SK-N-SH (cell line): Measurements from ENCODE around the gene MTMR1. TPM values are rescaled to one million over a fixed set of nuclear protein-coding genes. Genes with fewer than 3 reads are reported as not detected.

ENCODE experiments used
- CTCF ChIA-PET: fragments of 300-600, 350-600 bp; formaldehyde crosslinking; extraction: SDS; loops from one replicate; lab custom pipeline; 2021; lab: Yijun Ruan, JAX
- POLR2A ChIA-PET: fragments of 350-600 bp; sonication (Branson Sonifier 250); formaldehyde crosslinking; extraction: SDS; loops from one replicate; lab custom pipeline; 2020; ENCODE audit warnings: antibody characterized with exemption, inconsistent platforms; lab: Yijun Ruan, JAX
- DNase-seq: peaks from one replicate; pipeline ENCODE4 v3.0.0; 2012
- H2AFZ ChIP-seq: fragments of 200-600 bp; sonication (generic); 2 replicates; pipeline ENCODE4 v1.8.1; 2016; ENCODE audit warnings: antibody characterized with exemption, mild to moderate bottlenecking, low read depth
- H3F3A ChIP-seq: fragments of 200-600 bp; sonication (generic); replicated peaks from 2 replicates; pipeline ENCODE3; 2016; ENCODE audit warnings: antibody characterized with exemption, mild to moderate bottlenecking; ENCODE audit not compliant: insufficient read depth
- H3K27ac ChIP-seq, 2 experiments: fragments of 200-500 bp in 1 of 2; fragments of 200-600 bp in 1 of 2; sonication (Bioruptor generic) in 1 of 2; sonication (generic), shearing (Covaris generic) in 1 of 2; 2 replicates each; pipeline versions ENCODE4 v1.5.1 to v1.6.1; 2014 to 2016; ENCODE audit warnings: low read depth in 2 of 2, inconsistent platforms in 1 of 2, low read length in 1 of 2, mild to moderate bottlenecking in 1 of 2, mixed read lengths in 1 of 2
- H3K27me3 ChIP-seq: fragments of 200-600 bp; sonication (generic), shearing (Covaris generic); 2 replicates; pipeline ENCODE4 v1.6.1; 2016; ENCODE audit warnings: mixed run types; ENCODE audit not compliant: insufficient read depth
- H3K36me3 ChIP-seq, 2 experiments: fragments of 200-500 bp in 1 of 2; fragments of 200-600 bp in 1 of 2; sonication (Bioruptor generic) in 1 of 2; sonication (generic) in 1 of 2; replicated peaks in 1 of 2; 2 replicates each; pipeline versions ENCODE3 to v1.5.1; 2014 to 2016; ENCODE audit warnings: low read length in 1 of 2, mild to moderate bottlenecking in 1 of 2; ENCODE audit not compliant: insufficient read depth in 2 of 2, control insufficient read depth in 1 of 2
- H3K4me1 ChIP-seq, 2 experiments: fragments of 200-500 bp in 1 of 2; fragments of 200-600 bp in 1 of 2; sonication (Bioruptor generic) in 1 of 2; sonication (generic), shearing (Covaris generic) in 1 of 2; 2 replicates each; pipeline versions ENCODE4 v1.5.1 to v1.6.1; 2014 to 2016; ENCODE audit warnings: low read depth in 1 of 2, low read length in 1 of 2, mixed run types in 1 of 2; ENCODE audit not compliant: insufficient read depth in 2 of 2, control insufficient read depth in 1 of 2
- H3K4me2 ChIP-seq: fragments of 200-600 bp; sonication (generic), shearing (Covaris generic); 2 replicates; pipeline ENCODE4 v1.6.1; 2017; ENCODE audit warnings: mixed run types
- H3K4me3 ChIP-seq, 2 experiments: fragments of 200-500 bp in 1 of 2; fragments of 200-600 bp in 1 of 2; sonication (Bioruptor generic) in 1 of 2; sonication (generic), shearing (Covaris generic) in 1 of 2; 2 replicates each; pipeline versions ENCODE4 v1.5.1 to v1.8.1; 2014 to 2016; ENCODE audit warnings: low read depth in 2 of 2, inconsistent platforms in 1 of 2, low read length in 1 of 2, mild to moderate bottlenecking in 1 of 2, mixed read lengths in 1 of 2, moderate library complexity in 1 of 2
- H3K79me2 ChIP-seq: fragments of 200-600 bp; sonication (generic); 2 replicates; pipeline ENCODE4 v1.8.1; 2017; ENCODE audit warnings: mild to moderate bottlenecking; ENCODE audit not compliant: insufficient read depth
- H3K9ac ChIP-seq: fragments of 200-600 bp; sonication (generic); 2 replicates; pipeline ENCODE4 v1.6.1; 2017; ENCODE audit warnings: mixed run types
- H3K9me2 ChIP-seq: fragments of 200-600 bp; sonication (generic); 2 replicates; pipeline ENCODE4 v1.6.1; 2017; ENCODE audit warnings: mixed run types
- H3K9me3 ChIP-seq: fragments of 200-600 bp; sonication (generic); 2 replicates; pipeline ENCODE4 v1.6.1; 2017; ENCODE audit warnings: mixed run types, mild to moderate bottlenecking, moderate library complexity
- H4K20me1 ChIP-seq: fragments of 200-600 bp; sonication (generic); 2 replicates; pipeline ENCODE4 v1.6.1; 2017; ENCODE audit warnings: mild to moderate bottlenecking, mixed run types; ENCODE audit not compliant: insufficient read depth
- CHD2 ChIP-seq: fragments of 150-350 bp; IDR thresholded peaks from 2 replicates; pipeline ENCODE4 v1.6.1; 2018; ENCODE audit warnings: low read length; ENCODE audit not compliant: partially characterized antibody
- ELF1 ChIP-seq: IDR thresholded peaks from 2 replicates; pipeline ENCODE4 v1.4.0; 2012
- EP300 ChIP-seq, 2 experiments: IDR thresholded peaks; 2 replicates each; pipeline versions ENCODE4 v1.4.0 to v1.6.1; 2012; ENCODE audit warnings: borderline replicate concordance in 1 of 2, low read depth in 1 of 2, low read length in 1 of 2
- EZH2phosphoT487 ChIP-seq: fragments of 200-600 bp; sonication (generic); IDR thresholded peaks from 2 replicates; pipeline ENCODE4 v1.6.1; 2017; ENCODE audit warnings: low read depth, mixed run types, mild to moderate bottlenecking, antibody characterized with exemption, moderate library complexity, borderline replicate concordance
- FOSL2 ChIP-seq: IDR thresholded peaks from 2 replicates; pipeline ENCODE4 v1.4.0; 2012; ENCODE audit warnings: low read depth, mild to moderate bottlenecking, moderate library complexity, borderline replicate concordance
- FOXM1 ChIP-seq: IDR thresholded peaks from 2 replicates; pipeline ENCODE4 v1.4.0; 2012; ENCODE audit warnings: low read depth, mild to moderate bottlenecking
- GABPA ChIP-seq: IDR thresholded peaks from 2 replicates; pipeline ENCODE4 v1.4.0; 2012; ENCODE audit warnings: low read depth, mild to moderate bottlenecking
- GATA2 ChIP-seq: sonication (generic); formaldehyde crosslinking; IDR thresholded peaks from 2 replicates; pipeline ENCODE4 v1.5.0; 2020; ENCODE audit warnings: mild to moderate bottlenecking, missing genetic modification reagents
- IRF3 ChIP-seq: fragments of 150-350 bp; IDR thresholded peaks from 2 replicates; pipeline ENCODE4 v1.6.1; 2016; ENCODE audit warnings: mild to moderate bottlenecking, low read depth, low read length
- JUND ChIP-seq: IDR thresholded peaks from 2 replicates; pipeline ENCODE4 v1.4.0; 2012
- MAX ChIP-seq: IDR thresholded peaks from 2 replicates; pipeline ENCODE4 v1.4.0; 2012; ENCODE audit warnings: low read depth
- MEF2A ChIP-seq: IDR thresholded peaks from 2 replicates; pipeline ENCODE4 v1.4.0; 2012; ENCODE audit warnings: low read depth, borderline replicate concordance
- MXI1 ChIP-seq: IDR thresholded peaks from 2 replicates; pipeline ENCODE4 v1.6.1; 2012; ENCODE audit warnings: mild to moderate bottlenecking, low read depth, low read length, improper control_type of control experiment
- NRF1 ChIP-seq: IDR thresholded peaks from 2 replicates; pipeline ENCODE4 v1.6.1; 2012; ENCODE audit warnings: low read depth, mild to moderate bottlenecking, low read length
- PBX3 ChIP-seq: IDR thresholded peaks from 2 replicates; pipeline ENCODE4; 2012
- POLR2AphosphoS5 ChIP-seq: IDR thresholded peaks from 2 replicates; pipeline ENCODE4 v1.6.1; 2012; ENCODE audit warnings: low read depth, low read length
- RCOR1 ChIP-seq: fragments of 150-350 bp; IDR thresholded peaks from 2 replicates; pipeline ENCODE4 v1.6.1; 2017; ENCODE audit warnings: antibody characterized with exemption, low read length
- REST ChIP-seq: IDR thresholded peaks from 2 replicates; pipeline ENCODE4 v1.6.1; 2012; ENCODE audit warnings: mild to moderate bottlenecking, low read depth, low read length, moderate library complexity
- RFX5 ChIP-seq: IDR thresholded peaks from 2 replicates; pipeline ENCODE4 v1.6.1; 2012; ENCODE audit warnings: mild to moderate bottlenecking, improper control_type of control experiment, low read length
- RXRA ChIP-seq: IDR thresholded peaks from 2 replicates; pipeline ENCODE4 v1.4.0; 2012; ENCODE audit warnings: low read depth, mild to moderate bottlenecking, borderline replicate concordance
- SIN3A ChIP-seq: IDR thresholded peaks from 2 replicates; pipeline ENCODE4 v1.6.1; 2012; ENCODE audit warnings: low read depth, mild to moderate bottlenecking, low read length, moderate library complexity, borderline replicate concordance
- TCF12 ChIP-seq: IDR thresholded peaks from 2 replicates; pipeline ENCODE4 v1.4.0; 2012
- TEAD4 ChIP-seq: IDR thresholded peaks from 2 replicates; pipeline ENCODE4 v1.4.0; 2012; ENCODE audit warnings: mild to moderate bottlenecking, borderline replicate concordance; ENCODE audit not compliant: insufficient read depth
- USF1 ChIP-seq: IDR thresholded peaks from 2 replicates; pipeline ENCODE4 v1.4.0; 2012; ENCODE audit warnings: low read depth, borderline replicate concordance
- YY1 ChIP-seq: IDR thresholded peaks from 2 replicates; pipeline ENCODE4 v1.4.0; 2012; ENCODE audit warnings: low read depth, mild to moderate bottlenecking
- ZBTB33 ChIP-seq: IDR thresholded peaks from 2 replicates; pipeline ENCODE4 v1.4.0; 2012; ENCODE audit warnings: low read depth, borderline replicate concordance
- WGBS: methylation state at CpG from one replicate; pipeline ENCODE4 v1.1.6; 2017; ENCODE audit warnings: low lambda C conversion rate; 5-methylcytosine and 5-hydroxymethylcytosine counted together
- polyA plus RNA-seq, 3 experiments: library from polyadenylated mRNA; depleted of rRNA; stranded (reverse); fragments of >200 nt; gene quantifications; 2 replicates each; pipeline ENCODE4 v1.2.3, GENCODE V29; 2012

Gene MTMR1
- polyA plus RNA-seq, 1 of the 3 experiments (the other 2 are of a cell fraction) = 17.0 TPM

- H3K4me1 ChIP-seq = peaks cover 4% of the 10 kb centered on the region in 2 experiments; a peak in 1 of 4 replicates
- no peak for DNase-seq
- H3K4me2 ChIP-seq = no peak overlapping the region
- no peaks in the 10 kb centered on the region for H3K9me3 ChIP-seq
- H3K9ac ChIP-seq = 0 out of 2 replicates have a peak overlapping the region, but pooled peaks have one; percentile 10
- no peaks in the 10 kb centered on the region for H3K27me3 ChIP-seq
- H2AFZ ChIP-seq = no peak overlapping the region
- peak; percentile 70 for TF ChIP-seq TCF12
- no peak for TF ChIP-seq USF1
- 0 out of 2 replicates have a peak, but pooled peaks have one; percentile 55 for TF ChIP-seq FOXM1
- no peak for TF ChIP-seq RFX5
- TF ChIP-seq JUND = peak; percentile 84
- no peak for TF ChIP-seq MEF2A
- TF ChIP-seq FOSL2 = peak; percentile 74
- no peak for TF ChIP-seq IRF3
- TF ChIP-seq SIN3A = no peak
- TF ChIP-seq GATA2 (CRISPR knock-in tag) = no peak
- TF ChIP-seq ZBTB33 = 0 out of 2 replicates have a peak, but pooled peaks have one; percentile 30
- TF ChIP-seq POLR2AphosphoS5 = peak; percentile 52; the same call in 1 of the 2 replicates
- TF ChIP-seq ELF1 = no peak
- TF ChIP-seq NRF1 = no peak
- TF ChIP-seq CHD2 = no peak
- TF ChIP-seq REST = no peak
- peak; percentile 76; the same call in 1 of the 2 replicates for TF ChIP-seq TEAD4
- no peak for TF ChIP-seq RCOR1
- TF ChIP-seq PBX3 = 0 out of 2 replicates have a peak, but pooled peaks have one; percentile 30
- no peak for TF ChIP-seq YY1
- TF ChIP-seq RXRA = peak; percentile 73
- TF ChIP-seq GABPA = no peak
- TF ChIP-seq EP300 (IDR thresholded peaks at IDR 0.05; ENCODE audit: borderline replicate concordance in 1 of 2, low read depth in 1 of 2, low read length in 1 of 2) = peak in 1 of 2 experiments; percentile 80; a peak in 1 of 4 replicates
- peak; percentile 48; the same call in 1 of the 2 replicates for TF ChIP-seq MAX
- no peak for TF ChIP-seq MXI1
- no peak for TF ChIP-seq EZH2phosphoT487
- H3K4me3 ChIP-seq = no peak overlapping the region
- H3K9me2 ChIP-seq = no peaks in the 10 kb centered on the region
- ChIA-PET POLR2A (no interaction called here), CTCF (interaction anchor here (0.9 kb wide), 1 partner anchor 10 kb away, joined by 3 read pairs; no protein-coding TSS in a partner anchor)
- no peaks in the 10 kb centered on the region for H4K20me1 ChIP-seq
- peak overlapping the region in 1 of 2 experiments; percentile 80; a peak in 2 of 4 replicates for H3K27ac ChIP-seq
- no peaks in the 10 kb centered on the region for H3K36me3 ChIP-seq
- 11% methylated on average over 5 of the region's 5 CpGs for WGBS
- H3K79me2 ChIP-seq = no peaks in the 10 kb centered on the region
- peaks cover 20% of the 10 kb centered on the region for H3F3A ChIP-seq
These were observed 4.2 kb upstream of the MTMR1 start for GRCh38 chrX:150688911-150689451.
